Ishikawa (cell line): Measurements from ENCODE around the gene CC2D2A.

Source experiments
- CEBPB ChIP-seq: IDR thresholded peaks from 2 replicates; pipeline ENCODE4 v1.6.1; 2012
- EP300 ChIP-seq: IDR thresholded peaks from 2 replicates; pipeline ENCODE4 v1.6.1; 2012; ENCODE audit warnings: borderline replicate concordance
- RAD21 ChIP-seq: IDR thresholded peaks from 2 replicates; pipeline ENCODE4 v1.6.1; 2012; ENCODE audit warnings: low read depth
- REST ChIP-seq: IDR thresholded peaks from 2 replicates; pipeline ENCODE4 v1.6.1; 2012; ENCODE audit warnings: low read depth, mild to moderate bottlenecking
- TAF1 ChIP-seq: IDR thresholded peaks from 2 replicates; pipeline ENCODE4 v1.6.1; 2012; ENCODE audit warnings: low read depth, mild to moderate bottlenecking
- USF1 ChIP-seq: IDR thresholded peaks from 2 replicates; pipeline ENCODE4 v1.6.1; 2012
- YY1 ChIP-seq: IDR thresholded peaks from 2 replicates; pipeline ENCODE4 v1.6.1; 2012; ENCODE audit warnings: low read depth

GRCh38 chr4:15563871-15564270 is 94.2 kb downstream of the CC2D2A start:
- TF ChIP-seq EP300 = no peak
- no peak for TF ChIP-seq YY1
- TF ChIP-seq CEBPB = no peak
- no peak for TF ChIP-seq TAF1
- no peak for TF ChIP-seq RAD21
- TF ChIP-seq REST = peak; percentile 79
- TF ChIP-seq USF1 = no peak
